Neutrophil (primary cell): Measurements from ENCODE around the gene COX10.

Experiments
- H3K27ac ChIP-seq: fragments of 200-600 bp; sonication (generic); 2 replicates; pipeline ENCODE4 v1.5.1; 2016; ENCODE audit warnings: mild to moderate bottlenecking, moderate library complexity
- H3K27me3 ChIP-seq: fragments of 200-600 bp; sonication (generic); 2 replicates; pipeline ENCODE4 v1.6.0; 2016; ENCODE audit warnings: mild to moderate bottlenecking
- H3K36me3 ChIP-seq: fragments of 200-600 bp; sonication (generic); 2 replicates; pipeline ENCODE4 v1.5.1; 2017
- H3K4me1 ChIP-seq, 2 experiments: fragments of 200-600 bp in 1 of 2; sonication (generic) in 1 of 2; 1 replicate in 1 of 2; 2 replicates in 1 of 2; pipeline versions ENCODE4 v1.5.1 to v1.6.1; 2013 to 2016; ENCODE audit warnings: low read depth in 1 of 2, low read length in 1 of 2, mild to moderate bottlenecking in 1 of 2, moderate library complexity in 1 of 2; ENCODE audit not compliant: control insufficient read depth in 1 of 2, insufficient read depth in 1 of 2
- H3K4me3 ChIP-seq, 2 experiments: fragments of 200-600 bp in 1 of 2; sonication (generic) in 1 of 2; 1 replicate in 1 of 2; 2 replicates in 1 of 2; pipeline ENCODE4 v1.5.1; 2013 to 2016; ENCODE audit warnings: low read depth in 1 of 2, low read length in 1 of 2, mild to moderate bottlenecking in 1 of 2, moderate library complexity in 1 of 2
- H3K9me3 ChIP-seq: fragments of 200-600 bp; sonication (generic); 2 replicates; pipeline ENCODE4 v1.5.1; 2016
- CTCF ChIP-seq: fragments of 200-600 bp; sonication (generic); IDR thresholded peaks from 2 replicates; pipeline ENCODE4 v1.5.1; 2016; ENCODE audit warnings: antibody characterized with exemption

Gene COX10

GRCh38 chr17:14089179-14089578 is 19.9 kb downstream of the COX10 start:
- Histone ChIP-seq H3K4me1 (no peaks in the 10 kb centered on the region), H3K4me3 (no peak overlapping the region), H3K9me3 (no peaks in the 10 kb centered on the region), H3K36me3 (no peaks in the 10 kb centered on the region), H3K27ac (no peak overlapping the region), H3K27me3 (no peaks in the 10 kb centered on the region)
- no peak for TF ChIP-seq CTCF

DNA sequence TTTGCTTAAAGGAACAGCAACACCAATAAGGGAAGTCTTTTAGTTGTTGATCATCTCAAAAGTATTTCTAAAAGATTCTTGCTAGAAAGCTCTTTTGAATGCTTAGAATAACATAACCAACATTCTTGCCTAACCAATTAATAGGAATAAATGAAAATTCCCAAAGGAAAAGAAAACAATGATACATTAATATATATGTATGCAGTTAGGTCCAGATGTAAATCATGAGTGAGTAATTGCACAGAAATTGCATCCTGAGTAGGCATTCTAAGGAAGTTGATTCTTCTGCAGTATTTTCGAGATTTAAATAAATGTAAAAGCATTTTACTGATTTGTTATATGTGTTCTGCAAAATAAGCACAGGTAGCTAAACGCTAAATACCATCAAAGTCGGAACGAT is 22.1 kb downstream of the COX10 start:
- no peaks in the 10 kb centered on the region for H3K36me3 ChIP-seq
- no peak for TF ChIP-seq CTCF
- no peaks in the 10 kb centered on the region for H3K27me3 ChIP-seq
- no peak overlapping the region for H3K27ac ChIP-seq
- H3K9me3 ChIP-seq = no peaks in the 10 kb centered on the region
- no peak overlapping the region for H3K4me3 ChIP-seq
- peaks cover 9 to 12% of the 10 kb centered on the region in 2 experiments for H3K4me1 ChIP-seq

DNA sequence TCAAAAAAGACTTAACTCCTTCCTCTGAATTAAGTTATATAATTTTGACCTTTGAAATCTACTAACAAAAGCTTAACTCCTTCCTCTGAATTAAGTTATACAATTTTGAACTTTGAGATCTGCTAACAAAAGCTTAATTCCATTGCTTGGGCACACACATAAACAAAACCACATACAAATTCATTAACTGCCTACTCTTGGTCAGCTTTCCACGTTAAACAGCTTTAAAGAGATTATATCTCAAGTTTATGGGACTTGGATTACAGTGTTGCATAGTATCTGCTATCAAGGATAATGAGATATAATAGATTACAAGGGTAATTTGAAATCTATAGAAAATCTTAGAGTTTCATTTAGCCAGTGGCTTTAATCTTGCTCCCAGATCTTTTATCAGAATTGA is 23.5 kb downstream of the COX10 start:
- no peak overlapping the region for H3K4me3 ChIP-seq
- H3K4me1 ChIP-seq = peaks cover 9 to 12% of the 10 kb centered on the region in 2 experiments
- H3K27ac ChIP-seq = no peak overlapping the region
- no peaks in the 10 kb centered on the region for H3K36me3 ChIP-seq
- H3K9me3 ChIP-seq = no peaks in the 10 kb centered on the region
- TF ChIP-seq CTCF = no peak
- H3K27me3 ChIP-seq = no peaks in the 10 kb centered on the region

DNA sequence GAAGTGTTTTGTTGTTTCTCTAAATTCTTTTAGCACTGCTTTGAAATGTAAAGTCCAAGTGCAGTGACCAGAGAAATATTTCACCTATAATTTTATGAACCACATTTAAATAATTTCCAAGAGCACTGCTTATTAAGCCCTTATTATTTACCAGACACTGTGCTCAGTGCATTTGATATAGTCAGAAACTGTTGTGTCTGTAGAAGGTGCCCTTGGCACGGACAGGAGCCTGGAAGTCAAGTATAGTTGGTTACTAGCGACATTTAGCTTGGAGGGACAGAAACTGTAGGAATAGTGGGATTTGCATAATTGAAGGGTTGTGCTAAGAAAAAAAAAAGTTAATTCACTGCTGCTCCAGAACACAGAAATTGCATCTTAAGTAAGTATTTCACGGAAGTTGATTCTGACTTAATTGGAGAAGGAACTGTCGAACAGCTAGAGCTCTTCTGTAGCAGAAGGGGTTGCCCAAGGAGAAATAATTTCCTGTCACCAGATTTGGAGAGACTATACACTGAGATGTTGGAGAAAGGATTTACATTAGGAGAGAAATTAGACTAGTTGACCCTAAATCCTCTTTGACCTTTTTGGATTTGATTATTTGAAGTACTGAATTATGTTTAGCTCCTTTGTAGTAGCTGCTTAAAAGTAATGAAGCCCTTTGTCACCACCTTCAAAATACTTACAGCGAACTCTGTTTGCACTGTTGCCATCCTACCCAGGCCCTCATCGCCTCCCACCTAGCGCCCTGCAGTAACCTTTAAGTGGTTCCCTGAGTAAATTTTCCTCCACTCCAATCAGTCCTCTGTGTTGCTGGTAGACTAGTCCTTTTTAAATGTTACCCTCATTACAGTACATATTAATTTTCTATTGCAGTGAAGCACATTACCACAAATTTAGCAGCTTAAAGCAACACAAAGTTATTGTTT is 25.6 kb downstream of the COX10 start:
- Histone ChIP-seq H3K4me1 (peaks cover 9 to 12% of the 10 kb centered on the region in 2 experiments), H3K36me3 (no peaks in the 10 kb centered on the region), H3K27me3 (no peaks in the 10 kb centered on the region), H3K4me3 (no peak overlapping the region), H3K9me3 (no peaks in the 10 kb centered on the region), H3K27ac (no peak overlapping the region)
- TF ChIP-seq CTCF = no peak

- Histone ChIP-seq H3K36me3 (no peaks in the 10 kb centered on the region), H3K9me3 (no peaks in the 10 kb centered on the region), H3K27me3 (no peaks in the 10 kb centered on the region), H3K4me1 (peaks cover 9 to 12% of the 10 kb centered on the region in 2 experiments), H3K27ac (no peak overlapping the region), H3K4me3 (no peak overlapping the region)
- no peak for TF ChIP-seq CTCF
Observed at GRCh38 chr17:14095631-14096030, 26.3 kb downstream of the COX10 start.
